ENCODE results near the gene LRRC25. TPM values are rescaled to one million over a fixed set of nuclear protein-coding genes. Genes with fewer than 3 reads are reported as not detected.

Gene LRRC25
- total RNA-seq, 4 donors from 2014 or later = 8.3 to 32.0 (median 18.7) TPM

GRCh38 chr19:18373892-18374629 lies 23.4 kb downstream of the LRRC25 start:
- TF ChIP-seq, protein P1, sequence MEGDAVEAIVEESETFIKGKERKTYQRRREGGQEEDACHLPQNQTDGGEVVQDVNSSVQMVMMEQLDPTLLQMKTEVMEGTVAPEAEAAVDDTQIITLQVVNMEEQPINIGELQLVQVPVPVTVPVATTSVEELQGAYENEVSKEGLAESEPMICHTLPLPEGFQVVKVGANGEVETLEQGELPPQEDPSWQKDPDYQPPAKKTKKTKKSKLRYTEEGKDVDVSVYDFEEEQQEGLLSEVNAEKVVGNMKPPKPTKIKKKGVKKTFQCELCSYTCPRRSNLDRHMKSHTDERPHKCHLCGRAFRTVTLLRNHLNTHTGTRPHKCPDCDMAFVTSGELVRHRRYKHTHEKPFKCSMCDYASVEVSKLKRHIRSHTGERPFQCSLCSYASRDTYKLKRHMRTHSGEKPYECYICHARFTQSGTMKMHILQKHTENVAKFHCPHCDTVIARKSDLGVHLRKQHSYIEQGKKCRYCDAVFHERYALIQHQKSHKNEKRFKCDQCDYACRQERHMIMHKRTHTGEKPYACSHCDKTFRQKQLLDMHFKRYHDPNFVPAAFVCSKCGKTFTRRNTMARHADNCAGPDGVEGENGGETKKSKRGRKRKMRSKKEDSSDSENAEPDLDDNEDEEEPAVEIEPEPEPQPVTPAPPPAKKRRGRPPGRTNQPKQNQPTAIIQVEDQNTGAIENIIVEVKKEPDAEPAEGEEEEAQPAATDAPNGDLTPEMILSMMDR (IDR thresholded peaks at IDR 0.05; ENCODE audit: low read depth) = no peak

DNA sequence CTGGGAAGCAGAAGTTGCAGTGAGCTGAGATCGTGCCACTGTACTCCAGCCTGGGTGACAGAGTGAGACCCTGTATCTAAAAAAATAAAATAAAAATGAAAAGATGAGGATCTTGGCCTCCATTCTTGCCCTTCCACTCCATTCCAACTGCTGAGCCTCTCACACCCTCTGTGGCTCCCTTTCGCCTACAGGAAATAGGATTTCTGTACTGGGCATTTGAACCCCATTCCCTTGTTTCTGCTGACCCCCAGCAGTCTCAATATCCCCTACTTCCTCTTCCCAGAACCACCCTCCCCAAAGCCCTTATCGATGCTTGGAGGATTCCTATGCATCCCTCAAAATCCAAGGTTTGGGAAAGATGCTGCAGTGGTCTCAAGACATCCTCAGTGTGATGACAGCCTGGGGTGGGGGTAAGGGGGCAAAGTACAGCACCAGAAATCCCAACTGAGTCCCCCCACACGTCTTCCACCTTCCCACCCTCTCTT lies 24.0 kb downstream of the LRRC25 start:
- TF ChIP-seq, protein P1 (IDR thresholded peaks at IDR 0.05; ENCODE audit: low read depth) = no peak

- TF ChIP-seq, protein P1 (IDR thresholded peaks at IDR 0.05; ENCODE audit: low read depth) = no peak
These were observed 28.8 kb downstream of the LRRC25 start for GRCh38 chr19:18368504-18369222.

DNA sequence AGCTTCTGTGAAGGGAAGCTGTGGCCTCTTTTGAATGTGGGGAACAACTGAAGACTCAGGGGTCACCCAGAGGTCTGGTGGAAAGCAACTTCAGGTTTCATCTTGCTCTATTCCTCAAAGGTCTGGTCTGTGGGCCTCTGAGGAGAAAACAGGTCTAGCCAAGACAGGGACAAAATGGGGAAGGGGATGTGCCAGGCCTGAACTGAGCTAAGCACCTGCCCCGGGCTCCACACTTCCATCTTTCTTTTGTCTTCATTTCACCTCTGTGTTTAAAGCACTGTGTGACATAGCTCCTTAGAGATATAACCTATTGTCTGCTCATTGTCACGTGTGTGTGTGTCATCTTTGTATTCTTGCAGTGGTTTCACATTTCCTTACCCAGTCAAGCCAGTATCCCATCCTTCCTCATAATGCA lies 31.4 kb downstream of the LRRC25 start:
- TF ChIP-seq, protein P1 (IDR thresholded peaks at IDR 0.05; ENCODE audit: low read depth) = no peak

- TF ChIP-seq, protein P1 (IDR thresholded peaks at IDR 0.05; ENCODE audit: low read depth) = no peak
These were observed 32.4 kb downstream of the LRRC25 start for GRCh38 chr19:18364826-18365528.

DNA sequence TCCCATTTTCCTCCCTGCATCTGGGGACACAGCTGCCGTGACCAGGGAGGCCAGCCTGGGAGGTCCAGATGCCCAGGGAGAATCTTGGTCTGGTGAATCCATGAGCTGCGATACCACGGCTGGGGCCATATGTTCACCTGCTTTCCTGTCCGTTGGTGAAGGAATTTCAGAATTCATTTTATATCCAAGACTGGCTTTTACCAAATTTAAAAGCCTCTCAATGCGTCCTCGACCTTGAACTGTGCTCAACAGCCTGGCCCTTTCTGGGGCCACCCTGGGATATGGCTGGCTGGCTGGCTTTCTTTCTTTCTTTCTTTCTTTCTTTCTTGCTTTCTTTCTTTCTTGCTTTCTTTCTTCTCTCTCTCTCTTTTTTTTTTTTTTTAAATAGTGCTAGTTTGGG lies 33.6 kb downstream of the LRRC25 start:
- TF ChIP-seq, protein P1 (IDR thresholded peaks at IDR 0.05; ENCODE audit: low read depth) = no peak

Data from subcutaneous adipose tissue (tissue), 4 donors.